ENCODE results near the gene CTNND2. TPM values are rescaled to one million over a fixed set of nuclear protein-coding genes. Genes with fewer than 3 reads are reported as not detected.

Gene CTNND2
- total RNA-seq, 1 donor from 2014 or later, result 18.4 TPM

DNA sequence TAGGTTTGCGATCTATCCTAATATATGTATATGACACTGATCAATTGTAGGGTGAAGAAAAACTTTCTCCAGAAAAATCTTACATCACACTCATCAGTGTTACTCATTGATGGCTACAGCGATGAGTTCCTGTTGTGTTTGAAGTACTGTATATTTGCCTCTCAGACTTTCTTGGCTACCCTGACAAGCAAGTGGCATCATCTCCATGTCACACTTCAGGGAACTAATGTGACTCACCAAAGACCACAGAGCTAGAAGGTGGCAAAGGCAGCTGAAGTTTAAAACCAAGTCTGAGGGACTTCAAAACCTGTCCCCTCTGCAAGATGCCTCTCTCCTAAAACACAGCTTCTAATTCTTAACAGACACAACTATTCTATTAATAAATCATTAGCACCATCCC, 451.4 kb downstream of the CTNND2 start:
- intact Hi-C loops (cut with micrococcal nuclease), result no loop called here
- TF ChIP-seq, protein P1, sequence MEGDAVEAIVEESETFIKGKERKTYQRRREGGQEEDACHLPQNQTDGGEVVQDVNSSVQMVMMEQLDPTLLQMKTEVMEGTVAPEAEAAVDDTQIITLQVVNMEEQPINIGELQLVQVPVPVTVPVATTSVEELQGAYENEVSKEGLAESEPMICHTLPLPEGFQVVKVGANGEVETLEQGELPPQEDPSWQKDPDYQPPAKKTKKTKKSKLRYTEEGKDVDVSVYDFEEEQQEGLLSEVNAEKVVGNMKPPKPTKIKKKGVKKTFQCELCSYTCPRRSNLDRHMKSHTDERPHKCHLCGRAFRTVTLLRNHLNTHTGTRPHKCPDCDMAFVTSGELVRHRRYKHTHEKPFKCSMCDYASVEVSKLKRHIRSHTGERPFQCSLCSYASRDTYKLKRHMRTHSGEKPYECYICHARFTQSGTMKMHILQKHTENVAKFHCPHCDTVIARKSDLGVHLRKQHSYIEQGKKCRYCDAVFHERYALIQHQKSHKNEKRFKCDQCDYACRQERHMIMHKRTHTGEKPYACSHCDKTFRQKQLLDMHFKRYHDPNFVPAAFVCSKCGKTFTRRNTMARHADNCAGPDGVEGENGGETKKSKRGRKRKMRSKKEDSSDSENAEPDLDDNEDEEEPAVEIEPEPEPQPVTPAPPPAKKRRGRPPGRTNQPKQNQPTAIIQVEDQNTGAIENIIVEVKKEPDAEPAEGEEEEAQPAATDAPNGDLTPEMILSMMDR (IDR thresholded peaks at IDR 0.05; ENCODE audit: borderline replicate concordance), result no peak
- H3K4me1 ChIP-seq, result no peaks in the 10 kb centered on the region
- peaks cover 4% of the 10 kb centered on the region for H3K27me3 ChIP-seq (ENCODE audit: low read depth)
- H3K27ac ChIP-seq (replicated peaks), result no peak overlapping the region
- H3K4me3 ChIP-seq, result no peak overlapping the region
- no peaks in the 10 kb centered on the region for H3K36me3 ChIP-seq
- no peaks in the 10 kb centered on the region for H3K9me3 ChIP-seq (replicated peaks)
- no peak for DNase-seq

DNA sequence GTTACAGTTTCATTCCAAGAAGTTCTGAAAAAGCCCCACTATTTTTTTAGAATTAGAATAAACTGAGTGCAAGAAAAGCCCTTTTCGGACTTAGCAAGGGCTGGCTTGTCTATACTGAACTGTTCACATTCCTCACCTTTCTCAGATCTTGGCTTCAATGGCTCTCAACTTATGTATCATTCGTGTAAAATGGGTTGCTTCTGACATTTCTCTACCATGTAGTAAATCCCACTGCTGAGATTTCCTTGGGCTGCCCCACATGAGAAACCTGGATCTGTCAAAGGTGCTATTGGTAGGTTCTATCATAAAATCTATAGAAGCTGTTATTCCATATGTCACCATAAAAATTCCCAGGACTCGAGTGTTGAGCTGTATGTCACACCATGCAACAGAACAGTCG, 454.3 kb downstream of the CTNND2 start:
- Histone ChIP-seq H3K4me1 (no peaks in the 10 kb centered on the region), H3K4me3 (no peak overlapping the region), H3K27ac (replicated peaks) (no peak overlapping the region), H3K9me3 (replicated peaks) (no peaks in the 10 kb centered on the region), H3K27me3 (ENCODE audit: low read depth) (peaks cover 4% of the 10 kb centered on the region), H3K36me3 (no peaks in the 10 kb centered on the region)
- TF ChIP-seq, protein P1 (IDR thresholded peaks at IDR 0.05; ENCODE audit: borderline replicate concordance), result no peak
- no peak for DNase-seq
- intact Hi-C loops (cut with micrococcal nuclease), result no loop called here

DNA sequence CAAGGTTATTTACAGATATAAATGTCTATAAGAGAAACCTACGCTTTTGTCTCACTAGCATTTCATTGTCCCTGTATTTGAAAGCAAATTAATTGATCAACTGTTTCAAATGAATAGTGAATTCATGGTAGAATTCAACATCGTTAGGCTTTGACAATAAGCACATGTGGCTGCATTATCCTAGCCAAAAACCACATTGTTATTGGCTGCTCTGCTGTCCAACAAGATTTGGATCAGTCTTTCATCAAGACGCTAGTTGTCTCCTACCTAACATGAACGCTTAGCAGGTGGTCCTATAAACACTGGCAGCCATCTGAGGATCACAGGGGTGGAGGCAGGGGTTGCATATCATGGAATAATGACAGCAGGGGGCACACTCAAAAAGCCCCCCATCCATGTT, 455.0 kb downstream of the CTNND2 start:
- no peak for DNase-seq
- Histone ChIP-seq H3K9me3 (replicated peaks) (no peaks in the 10 kb centered on the region), H3K4me1 (no peaks in the 10 kb centered on the region), H3K27ac (replicated peaks) (no peak overlapping the region), H3K4me3 (no peak overlapping the region), H3K27me3 (ENCODE audit: low read depth) (peaks cover 8% of the 10 kb centered on the region), H3K36me3 (no peaks in the 10 kb centered on the region)
- TF ChIP-seq, protein P1 (IDR thresholded peaks at IDR 0.05; ENCODE audit: borderline replicate concordance), result no peak
- intact Hi-C loops (cut with micrococcal nuclease), result no loop called here

DNA sequence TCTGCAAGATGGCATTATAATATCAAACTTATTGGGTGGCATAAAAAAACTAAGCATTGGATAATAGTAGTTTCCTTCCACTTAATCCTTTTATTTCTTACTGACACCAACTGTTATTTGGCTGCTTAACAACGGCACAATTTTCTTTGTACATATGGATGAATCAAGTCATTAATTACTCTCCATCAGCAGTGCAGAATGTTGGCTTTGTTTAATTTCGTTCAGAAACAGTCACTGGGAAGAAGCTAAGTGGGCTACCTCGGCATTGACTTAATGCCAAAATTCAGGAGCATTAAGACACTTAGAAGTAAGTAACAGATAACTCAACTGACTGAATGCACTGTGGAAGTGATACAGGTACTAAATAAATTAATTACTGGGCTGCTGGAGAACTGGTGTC, 460.4 kb downstream of the CTNND2 start:
- no peak for DNase-seq
- intact Hi-C loops (cut with micrococcal nuclease), result no loop called here
- Histone ChIP-seq H3K27me3 (ENCODE audit: low read depth) (peaks cover 4% of the 10 kb centered on the region), H3K4me1 (no peaks in the 10 kb centered on the region), H3K36me3 (no peaks in the 10 kb centered on the region), H3K27ac (replicated peaks) (no peak overlapping the region), H3K9me3 (replicated peaks) (no peaks in the 10 kb centered on the region), H3K4me3 (no peak overlapping the region)
- TF ChIP-seq, protein P1 (IDR thresholded peaks at IDR 0.05; ENCODE audit: borderline replicate concordance), result no peak

DNA sequence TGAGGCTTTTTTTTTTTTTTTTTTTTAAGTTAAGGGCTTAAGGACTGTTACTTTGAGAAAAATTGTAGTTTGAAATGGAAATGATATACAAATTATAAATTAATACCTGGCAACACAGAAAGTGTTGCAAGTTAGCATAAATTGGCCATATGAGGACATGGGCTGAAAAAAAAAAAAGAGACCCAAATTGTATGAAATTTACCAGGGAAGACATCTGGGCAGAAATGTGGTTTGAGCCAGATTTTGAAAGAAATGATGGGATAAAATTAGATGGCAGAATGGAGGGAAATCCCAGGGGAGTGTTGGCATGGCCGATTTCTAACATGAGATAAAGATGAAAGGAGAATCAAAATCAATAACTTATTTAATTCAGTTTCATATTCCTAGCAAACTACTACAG, 472.1 kb downstream of the CTNND2 start:
- H3K36me3 ChIP-seq, result no peaks in the 10 kb centered on the region

More for the DNA sequence above, 472.1 kb downstream of the CTNND2 start:
- Histone ChIP-seq H3K4me3 (no peak overlapping the region), H3K27ac (replicated peaks) (no peak overlapping the region), H3K9me3 (replicated peaks) (no peaks in the 10 kb centered on the region), H3K27me3 (ENCODE audit: low read depth) (peaks cover 6% of the 10 kb centered on the region), H3K4me1 (no peaks in the 10 kb centered on the region)
- DNase-seq, result no peak
- TF ChIP-seq, protein P1 (IDR thresholded peaks at IDR 0.05; ENCODE audit: borderline replicate concordance), result no peak
- intact Hi-C loops (cut with micrococcal nuclease), result no loop called here
